H1 (cell line): ENCODE results near the gene ZXDC. TPM values are rescaled to one million over a fixed set of nuclear protein-coding genes. Genes with fewer than 3 reads are reported as not detected.

Experiments used
- BACH1 ChIP-seq: IDR thresholded peaks from 2 replicates; pipeline ENCODE4 v1.6.1; 2012; ENCODE audit warnings: low read length, improper control_type of control experiment
- BCL11A ChIP-seq, 2 experiments: IDR thresholded peaks; one replicate each; pipeline ENCODE4 v1.6.1; 2011; ENCODE audit warnings: low read depth in 2 of 2, low read length in 2 of 2, mild to moderate bottlenecking in 2 of 2
- CBX5 ChIP-seq: fragments of 300-800, 300-1000 bp; sonication (generic); IDR thresholded peaks from 2 replicates; pipeline ENCODE4 v1.7.1; 2016; ENCODE audit warnings: antibody characterized with exemption, low read length, low read depth
- CHD1 ChIP-seq: IDR thresholded peaks from 2 replicates; pipeline ENCODE4 v1.6.1; 2012; ENCODE audit warnings: low read depth, low read length, improper control_type of control experiment
- CHD7 ChIP-seq: fragments of 300-600 bp; sonication (generic); IDR thresholded peaks from 2 replicates; pipeline ENCODE4 v1.7.1; 2012; ENCODE audit warnings: low read length, moderate library complexity, mild to moderate bottlenecking, inconsistent platforms; ENCODE audit not compliant: insufficient replicate concordance
- NRF1 ChIP-seq: IDR thresholded peaks from 2 replicates; pipeline ENCODE4 v1.6.1; 2011; ENCODE audit warnings: mild to moderate bottlenecking, low read depth, low read length, improper control_type of control experiment
- RNF2 ChIP-seq: fragments of 200-900, 300-1000 bp; sonication (generic); IDR thresholded peaks from 2 replicates; pipeline ENCODE4 v1.7.1; 2016; ENCODE audit warnings: borderline replicate concordance, low read depth, mild to moderate bottlenecking, antibody characterized with exemption, low read length; ENCODE audit not compliant: poor library complexity, severe bottlenecking; ENCODE audit errors: missing control alignments
- SP4 ChIP-seq: IDR thresholded peaks from 2 replicates; pipeline ENCODE4 v1.6.1; 2012; ENCODE audit warnings: low read length, inconsistent platforms
- TAF1 ChIP-seq: IDR thresholded peaks from 2 replicates; pipeline ENCODE4 v1.6.1; 2011; ENCODE audit warnings: mild to moderate bottlenecking, low read depth, low read length
- TAF7 ChIP-seq: optimal IDR thresholded peaks from 2 replicates; pipeline ENCODE3; 2011; ENCODE audit warnings: low read depth, mild to moderate bottlenecking, inconsistent platforms, low read length, moderate library complexity, borderline replicate concordance
- polyA plus RNA-seq, 7 experiments: library from polyadenylated mRNA; depleted of rRNA in 3 of 7; stranded (reverse) in 5 of 7; unstranded in 2 of 7; fragments of >200 nt in 5 of 7; fragments of 200-250 nt in 2 of 7; gene quantifications; 1 replicate in 5 of 7; 2 replicates in 1 of 7; 4 replicates in 1 of 7; pipeline versions ENCODE4 v1.2.1 to v1.2.3, GENCODE V29; 2011 to 2013; ENCODE audit warnings: missing spikeins in 2 of 7, mixed read lengths in 2 of 7
- total RNA-seq: library from RNA; stranded (reverse); fragmentation: NEBNext Ultra II Directional; extraction: Animal tissue kit (Norgen Biotek cat#: 25700); gene quantifications from 2 replicates; pipeline ENCODE4 v1.2.1, GENCODE V29; 2021

Gene ZXDC
- total and polyA plus RNA-seq, 2 of the 8 experiments (the other 6 are each of a cell fraction or from before 2014, with no cell fraction given) = 12.7 to 24.3 TPM

GRCh38 chr3:126468028-126468891, 7.4 kb downstream of the ZXDC start (continued):
- TF ChIP-seq CHD7 (no peak), SP4 (no peak), BACH1 (no peak), BCL11A (IDR thresholded peaks at IDR 0.05; ENCODE audit: low read depth in 2 of 2, low read length in 2 of 2) (no peak), CHD1 (no peak), CBX5 (no peak), TAF7 (no peak), RNF2 (no peak), TAF1 (no peak), NRF1 (no peak)
